Endothelial cell of umbilical vein (primary cell): ENCODE data around the gene TERT. TPM values are rescaled to one million over a fixed set of nuclear protein-coding genes. Genes with fewer than 3 reads are reported as not detected.

Experiments
- BruUV-seq: library from RNA; stranded (reverse); fragments of 400-500 nt; replicated peaks from 2 replicates; lab custom pipeline; 2021; lab: Mats Ljungman, UMichigan
- CTCF ChIA-PET: fragments of 300-600, 350-600 bp; sonication (Branson Sonifier 250); formaldehyde crosslinking; loops from one replicate; lab custom pipeline; 2021; ENCODE audit warnings: antibody characterized with exemption, inconsistent platforms; lab: Charles Lee
- POLR2A ChIA-PET: fragments of 300-600, 350-600 bp; sonication (Branson Sonifier 250); formaldehyde crosslinking; loops from one replicate; lab custom pipeline; 2021; ENCODE audit warnings: antibody characterized with exemption, inconsistent platforms; lab: Charles Lee
- DNase-seq: peaks from one replicate; pipeline ENCODE4 v3.0.0-alpha.2; 2011; ENCODE audit warnings: low read depth, low spot score
- FAIRE-seq: peaks from 2 replicates; lab custom pipeline; 2011; peaks lifted over from hg19 to GRCh38; lab: Jason Lieb, UNC
- H2AFZ ChIP-seq: 2 replicates; pipeline ENCODE4 v1.6.0; 2012; ENCODE audit warnings: low read depth, low read length, control low read depth, inconsistent platforms
- H3K27ac ChIP-seq: 2 replicates; pipeline ENCODE4 v1.5.1; 2011; ENCODE audit warnings: low read depth, mild to moderate bottlenecking, control low read depth, low read length, moderate library complexity; ENCODE audit not compliant: insufficient read depth
- H3K27me3 ChIP-seq, 2 experiments: 2 replicates each; pipeline versions ENCODE4 v1.6.0 to v1.6.1; 2011; ENCODE audit warnings: low read length in 2 of 2, mixed read lengths in 1 of 2; ENCODE audit not compliant: control insufficient read depth in 2 of 2, insufficient read depth in 2 of 2
- H3K36me3 ChIP-seq, 2 experiments: 2 replicates in 1 of 2; 3 replicates in 1 of 2; pipeline ENCODE4 v1.5.1; 2011; ENCODE audit warnings: low read length in 2 of 2, mild to moderate bottlenecking in 1 of 2, moderate library complexity in 1 of 2; ENCODE audit not compliant: control insufficient read depth in 2 of 2, insufficient read depth in 2 of 2; ENCODE audit errors: extremely low read depth in 1 of 2
- H3K4me1 ChIP-seq: 3 replicates; pipeline ENCODE4 v1.5.1; 2011; ENCODE audit warnings: mild to moderate bottlenecking, low read length; ENCODE audit not compliant: control insufficient read depth, insufficient read depth; ENCODE audit errors: extremely low read depth
- H3K4me2 ChIP-seq: 2 replicates; pipeline ENCODE4 v1.6.1; 2011; ENCODE audit warnings: low read length, control low read depth, mixed read lengths; ENCODE audit not compliant: insufficient read depth
- H3K4me3 ChIP-seq, 3 experiments: fragments of 200-600 bp in 1 of 3; sonication (generic), shearing (Covaris generic) in 1 of 3; replicated peaks in 1 of 3; 2 replicates each; pipeline ENCODE4 v1.5.1; 2011 to 2016; ENCODE audit warnings: control low read depth in 3 of 3, low read length in 3 of 3, mild to moderate bottlenecking in 2 of 3, inconsistent platforms in 1 of 3, low read depth in 1 of 3, moderate library complexity in 1 of 3; ENCODE audit not compliant: insufficient read depth in 1 of 3
- H3K79me2 ChIP-seq: 2 replicates; pipeline ENCODE4 v1.6.0; 2012; ENCODE audit warnings: low read length, inconsistent platforms; ENCODE audit not compliant: control insufficient read depth, insufficient read depth
- H3K9ac ChIP-seq: replicated peaks from 2 replicates; pipeline ENCODE3; 2011; ENCODE audit warnings: low read length, control low read depth; ENCODE audit not compliant: insufficient read depth; ENCODE audit errors: extremely low read depth
- H3K9me1 ChIP-seq: replicated peaks from 3 replicates; pipeline ENCODE4 v1.6.0; 2011; ENCODE audit warnings: mild to moderate bottlenecking, low read length; ENCODE audit not compliant: control insufficient read depth, insufficient read depth; ENCODE audit errors: extremely low read depth
- H3K9me3 ChIP-seq: replicated peaks from 2 replicates; pipeline ENCODE4 v1.5.1; 2012; ENCODE audit warnings: low read length, inconsistent platforms; ENCODE audit not compliant: control insufficient read depth, insufficient read depth
- H4K20me1 ChIP-seq: replicated peaks from 2 replicates; pipeline ENCODE3; 2011; ENCODE audit warnings: mild to moderate bottlenecking, low read length; ENCODE audit not compliant: control insufficient read depth, insufficient read depth; ENCODE audit errors: extremely low read depth
- CTCF ChIP-seq, 2 donors: IDR thresholded peaks; 1 replicate in 1 of 2; 2 replicates in 1 of 2; pipeline ENCODE4 v1.5.1; 2011; ENCODE audit warnings: low read length in 2 of 2, mild to moderate bottlenecking in 2 of 2, moderate library complexity in 2 of 2, control low read depth in 1 of 2, inconsistent platforms in 1 of 2, low read depth in 1 of 2; ENCODE audit not compliant: insufficient read depth in 1 of 2; ENCODE audit errors: extremely low read depth in 1 of 2
- GATA2 ChIP-seq: IDR thresholded peaks from 2 replicates; pipeline ENCODE4 v1.7.0; 2011; ENCODE audit warnings: low read depth, mild to moderate bottlenecking, moderate library complexity, mixed read lengths, low read length; ENCODE audit not compliant: insufficient read length, insufficient read depth
- JUN ChIP-seq: IDR thresholded peaks from 2 replicates; pipeline ENCODE4 v1.6.1; 2011; ENCODE audit warnings: borderline replicate concordance, low read depth; ENCODE audit not compliant: insufficient read length, insufficient read depth
- MYC ChIP-seq: IDR thresholded peaks from one replicate; pipeline ENCODE4 v1.6.1; 2011; ENCODE audit warnings: mild to moderate bottlenecking, low read depth, low read length
- POLR2AphosphoS5 ChIP-seq: IDR thresholded peaks from 2 replicates; pipeline ENCODE4 v1.6.1; 2012; ENCODE audit warnings: low read depth, mild to moderate bottlenecking, control low read depth, low read length, moderate library complexity; ENCODE audit not compliant: insufficient read depth
- dilution Hi-C: fragments of 300-500 bp; cut with MboI; formaldehyde crosslinking; loops from one replicate; pipeline ENCODE4 v1.15.0; 2019; ENCODE audit warnings: low sequenced_read_pairs; ENCODE audit not compliant: extremely low pct_ligation_motif_present
- intact Hi-C: fragments of 100-400 bp; cut with micrococcal nuclease; formaldehyde crosslinking; loops from one replicate; pipeline ENCODE4 v1.10.0; 2022
- polyA plus RNA-seq, 4 experiments: library from polyadenylated mRNA; depleted of rRNA in 3 of 4; stranded (reverse) in 3 of 4; unstranded in 1 of 4; fragments of >200 nt; gene quantifications; 2 replicates each; pipeline versions ENCODE4 v1.2.1 to v1.2.3, GENCODE V29; 2011 to 2012; ENCODE audit warnings: missing spikeins in 1 of 4
- total RNA-seq: library from RNA; stranded (reverse); gene quantifications from 2 replicates; pipeline ENCODE4 v1.2.3, GENCODE V29; 2021

The TERT gene
- total and polyA plus RNA-seq, 2 donors (not counting 3 experiments of a cell fraction or from before 2014, with no cell fraction given), result 0.04 TPM; not detected in 1

- Histone ChIP-seq H3K4me3 (no peak overlapping the region), H4K20me1 (no peaks in the 10 kb centered on the region), H3K4me2 (no peak overlapping the region), H3K79me2 (no peaks in the 10 kb centered on the region), H2AFZ (no peak overlapping the region), H3K9me1 (no peaks in the 10 kb centered on the region), H3K4me1 (no peaks in the 10 kb centered on the region), H3K9me3 (no peaks in the 10 kb centered on the region), H3K9ac (no peak overlapping the region), H3K36me3 (no peaks in the 10 kb centered on the region), H3K27me3 (peaks cover 0 to 9% of the 10 kb centered on the region in 2 experiments), H3K27ac (no peak overlapping the region)
- TF ChIP-seq POLR2AphosphoS5 (no peak), MYC (no peak), JUN (no peak), CTCF (IDR thresholded peaks at IDR 0.05; ENCODE audit: extremely low read depth in 1 of 2, insufficient read depth in 1 of 2, low read depth in 1 of 2, low read length in 2 of 2) (no peak), GATA2 (no peak)
- FAIRE-seq (no peak), DNase-seq (no peak)
- no TSS peak for BruUV-seq
- dilution Hi-C loops, result no loop called here
- intact Hi-C loops, result no loop called here
- CTCF ChIA-PET, result no interaction called here
- POLR2A ChIA-PET, result no interaction called here
These were observed 7.4 kb upstream of the TERT start for GRCh38 chr5:1302258-1302657.

- H3K9ac ChIP-seq, result no peak overlapping the region
- no peak overlapping the region for H3K4me2 ChIP-seq
- POLR2A ChIA-PET, result no interaction called here
- no peaks in the 10 kb centered on the region for H3K4me1 ChIP-seq
- dilution Hi-C loops (no loop called here), intact Hi-C loops (no loop called here)
- H4K20me1 ChIP-seq, result no peaks in the 10 kb centered on the region
- H3K27ac ChIP-seq, result no peak overlapping the region
- H3K27me3 ChIP-seq, result peaks cover 0 to 17% of the 10 kb centered on the region in 2 experiments
- CTCF ChIA-PET, result no interaction called here
- FAIRE-seq (no peak), DNase-seq (no peak)
- no TSS peak for BruUV-seq
- H3K79me2 ChIP-seq, result no peaks in the 10 kb centered on the region
- no peak overlapping the region for H2AFZ ChIP-seq
- H3K9me3 ChIP-seq, result no peaks in the 10 kb centered on the region
- TF ChIP-seq CTCF (IDR thresholded peaks at IDR 0.05; ENCODE audit: extremely low read depth in 1 of 2, insufficient read depth in 1 of 2, low read depth in 1 of 2, low read length in 2 of 2) (no peak), POLR2AphosphoS5 (no peak), JUN (no peak)
- H3K36me3 ChIP-seq, result no peaks in the 10 kb centered on the region
- H3K4me3 ChIP-seq, result no peak overlapping the region
- H3K9me1 ChIP-seq, result no peaks in the 10 kb centered on the region
These were observed 5.8 kb upstream of the TERT start for GRCh38 chr5:1300581-1301083.
